ENCODE data around the gene CTNNA3. TPM values are rescaled to one million over a fixed set of nuclear protein-coding genes. Genes with fewer than 3 reads are reported as not detected.

Gene CTNNA3
- polyA plus RNA-seq, 1 experiment, result 0.26 TPM

- Histone ChIP-seq H3K27ac (ENCODE audit: low read depth, low read length) (no peak overlapping the region), H3K9me3 (ENCODE audit: control insufficient read depth, insufficient read depth, low read length) (no peaks in the 10 kb centered on the region), H3K4me3 (ENCODE audit: low read depth, low read length) (no peak overlapping the region), H3K27me3 (ENCODE audit: control insufficient read depth, insufficient read depth, low read length) (no peaks in the 10 kb centered on the region)
- TF ChIP-seq, protein P1, sequence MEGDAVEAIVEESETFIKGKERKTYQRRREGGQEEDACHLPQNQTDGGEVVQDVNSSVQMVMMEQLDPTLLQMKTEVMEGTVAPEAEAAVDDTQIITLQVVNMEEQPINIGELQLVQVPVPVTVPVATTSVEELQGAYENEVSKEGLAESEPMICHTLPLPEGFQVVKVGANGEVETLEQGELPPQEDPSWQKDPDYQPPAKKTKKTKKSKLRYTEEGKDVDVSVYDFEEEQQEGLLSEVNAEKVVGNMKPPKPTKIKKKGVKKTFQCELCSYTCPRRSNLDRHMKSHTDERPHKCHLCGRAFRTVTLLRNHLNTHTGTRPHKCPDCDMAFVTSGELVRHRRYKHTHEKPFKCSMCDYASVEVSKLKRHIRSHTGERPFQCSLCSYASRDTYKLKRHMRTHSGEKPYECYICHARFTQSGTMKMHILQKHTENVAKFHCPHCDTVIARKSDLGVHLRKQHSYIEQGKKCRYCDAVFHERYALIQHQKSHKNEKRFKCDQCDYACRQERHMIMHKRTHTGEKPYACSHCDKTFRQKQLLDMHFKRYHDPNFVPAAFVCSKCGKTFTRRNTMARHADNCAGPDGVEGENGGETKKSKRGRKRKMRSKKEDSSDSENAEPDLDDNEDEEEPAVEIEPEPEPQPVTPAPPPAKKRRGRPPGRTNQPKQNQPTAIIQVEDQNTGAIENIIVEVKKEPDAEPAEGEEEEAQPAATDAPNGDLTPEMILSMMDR (IDR thresholded peaks at IDR 0.05; ENCODE audit: low read depth, low read length), result no peak
- DNase-seq (ENCODE audit: low read depth, low spot score), result no peak
- ChIA-PET CTCF (no interaction called here), POLR2A (no interaction called here)
These were observed 997.9 kb downstream of the CTNNA3 start for GRCh38 chr10:66698069-66698468.

DNA sequence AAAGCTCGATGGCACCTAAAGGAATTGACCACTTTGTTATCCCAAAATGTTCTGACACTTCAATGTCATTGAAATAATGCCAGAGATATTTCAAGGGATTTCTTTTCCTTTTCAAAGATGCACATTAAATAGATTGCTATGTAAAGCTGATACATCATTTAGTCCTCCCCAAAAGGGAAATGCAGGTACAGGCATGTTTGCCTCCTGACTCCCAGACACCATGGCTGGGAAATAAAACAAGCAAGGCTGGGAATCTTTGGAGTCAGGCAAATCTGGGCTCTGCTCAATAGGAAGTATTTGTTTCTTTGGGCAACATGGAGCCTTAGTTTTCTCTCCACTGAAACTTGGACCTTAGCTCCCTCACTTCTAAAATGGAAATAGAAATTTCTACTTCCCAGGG, 1000.9 kb downstream of the CTNNA3 start:
- no peaks in the 10 kb centered on the region for H3K27me3 ChIP-seq (ENCODE audit: control insufficient read depth, insufficient read depth, low read length)
- ChIA-PET CTCF (no interaction called here), POLR2A (no interaction called here)
- H3K27ac ChIP-seq (ENCODE audit: low read depth, low read length), result no peak overlapping the region
- DNase-seq (ENCODE audit: low read depth, low spot score), result no peak
- no peaks in the 10 kb centered on the region for H3K9me3 ChIP-seq (ENCODE audit: control insufficient read depth, insufficient read depth, low read length)
- TF ChIP-seq, protein P1 (IDR thresholded peaks at IDR 0.05; ENCODE audit: low read depth, low read length), result no peak
- no peak overlapping the region for H3K4me3 ChIP-seq (ENCODE audit: low read depth, low read length)

DNA sequence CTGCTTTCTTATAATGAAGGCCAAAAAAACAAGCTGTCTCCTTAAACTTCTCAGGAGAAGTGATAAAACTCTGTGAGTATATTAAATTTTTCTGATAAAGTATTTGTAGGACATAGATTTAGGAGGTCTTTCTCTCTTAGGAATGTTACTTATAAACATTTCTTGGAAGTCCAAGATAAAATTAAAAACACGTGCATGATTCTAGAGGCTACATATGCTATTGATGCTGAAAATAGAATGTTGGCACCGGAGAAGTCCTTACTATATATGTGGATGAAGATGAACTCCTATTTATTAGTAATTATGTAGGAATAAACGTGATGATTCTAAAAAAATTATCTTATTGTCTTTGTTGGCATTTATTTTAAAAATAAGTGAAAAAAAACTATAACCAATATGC, 1011.4 kb downstream of the CTNNA3 start:
- Histone ChIP-seq H3K4me3 (ENCODE audit: low read depth, low read length) (no peak overlapping the region), H3K9me3 (ENCODE audit: control insufficient read depth, insufficient read depth, low read length) (no peaks in the 10 kb centered on the region), H3K27me3 (ENCODE audit: control insufficient read depth, insufficient read depth, low read length) (no peaks in the 10 kb centered on the region), H3K27ac (ENCODE audit: low read depth, low read length) (no peak overlapping the region)
- ChIA-PET CTCF (no interaction called here), POLR2A (no interaction called here)
- DNase-seq (ENCODE audit: low read depth, low spot score), result no peak
- TF ChIP-seq, protein P1 (IDR thresholded peaks at IDR 0.05; ENCODE audit: low read depth, low read length), result no peak

- TF ChIP-seq, protein P1 (IDR thresholded peaks at IDR 0.05; ENCODE audit: low read depth, low read length), result no peak
- no peak for DNase-seq (ENCODE audit: low read depth, low spot score)
- Histone ChIP-seq H3K4me3 (ENCODE audit: low read depth, low read length) (no peak overlapping the region), H3K27ac (ENCODE audit: low read depth, low read length) (no peak overlapping the region), H3K9me3 (ENCODE audit: control insufficient read depth, insufficient read depth, low read length) (no peaks in the 10 kb centered on the region), H3K27me3 (ENCODE audit: control insufficient read depth, insufficient read depth, low read length) (no peaks in the 10 kb centered on the region)
- ChIA-PET CTCF (no interaction called here), POLR2A (no interaction called here)
These were observed 1015.1 kb downstream of the CTNNA3 start for GRCh38 chr10:66680886-66681285.

GRCh38 chr10:66678521-66678920, 1017.5 kb downstream of the CTNNA3 start:
- H3K9me3 ChIP-seq (ENCODE audit: control insufficient read depth, insufficient read depth, low read length), result no peaks in the 10 kb centered on the region
- H3K27ac ChIP-seq (ENCODE audit: low read depth, low read length), result no peak overlapping the region
- CTCF ChIA-PET, result no interaction called here
- TF ChIP-seq, protein P1 (IDR thresholded peaks at IDR 0.05; ENCODE audit: low read depth, low read length), result no peak
- DNase-seq (ENCODE audit: low read depth, low spot score), result no peak
- H3K4me3 ChIP-seq (ENCODE audit: low read depth, low read length), result no peak overlapping the region
- POLR2A ChIA-PET, result no interaction called here
- no peaks in the 10 kb centered on the region for H3K27me3 ChIP-seq (ENCODE audit: control insufficient read depth, insufficient read depth, low read length)
